Mucosa of descending colon (tissue), 3 donors: ENCODE measurements around the gene SLTM. TPM values are rescaled to one million over a fixed set of nuclear protein-coding genes. Genes with fewer than 3 reads are reported as not detected.
A peak's percentile ranks its signal among the peaks of the same experiment; 100 is the strongest.
"Not testable (repeated sequence)": the region's sequence is repeated elsewhere in the genome, so short reads cannot be mapped to it uniquely, and the experiment has no call there.

ENCODE experiments used
- ATAC-seq: fragments of 200-7000 bp; cut with Tn5 transposase; one replicate; pipeline ENCODE4 v1.9.1; 2020; ENCODE audit warnings: mild to moderate bottlenecking, moderate library complexity
- DNase-seq, 3 donors: peaks; one replicate each; pipeline ENCODE4 v3.0.0-alpha.2; 2020
- H3K36me3 ChIP-seq: fragments of 200-600 bp; one replicate; pipeline ENCODE4 v1.8.0; 2021; ENCODE audit warnings: low read depth, mild to moderate bottlenecking
- H3K4me1 ChIP-seq: fragments of 200-600 bp; one replicate; pipeline ENCODE4 v1.8.0; 2021; ENCODE audit warnings: low read depth, mild to moderate bottlenecking
- H3K4me3 ChIP-seq: fragments of 200-600 bp; one replicate; pipeline ENCODE4 v1.8.0; 2021; ENCODE audit warnings: mild to moderate bottlenecking
- H3K9me3 ChIP-seq: fragments of 200-600 bp; one replicate; pipeline ENCODE4 v1.8.0; 2021; ENCODE audit warnings: mild to moderate bottlenecking
- CTCF ChIP-seq: fragments of 200-600 bp; IDR thresholded peaks from one replicate; pipeline ENCODE4 v1.8.0; 2022; ENCODE audit warnings: antibody characterized with exemption, mild to moderate bottlenecking
- intact Hi-C, 2 donors: fragments of 100-400 bp; cut with DNase I in 1 of 2; cut with micrococcal nuclease in 1 of 2; formaldehyde crosslinking; loops; one replicate each; pipeline versions ENCODE4 v1.11.0 to v1.11.1; 2022; cut with DNase I, micrococcal nuclease
- total RNA-seq, 3 donors: library from RNA; stranded (reverse); fragmentation: NEBNext Ultra II Directional in 2 of 3; extraction: Animal tissue kit (Norgen Biotek cat#: 25700) in 2 of 3; gene quantifications; one replicate each; pipeline versions ENCODE4 v1.2.1 to v1.2.4, GENCODE V29; 2021 to 2023
- donor health status: DM: no; HTN: no; CAD: no; lungs with moderate emphysema.
- donor health status: DM: no; HTN: no; CAD: no.
- donor health status: DM: no; HTN: yes; CAD: no.

SLTM gene
- total RNA-seq, 3 donors from 2014 or later: 75.6 to 94.7 (median 82.8) TPM

- DNase-seq (no peak), ATAC-seq (no peak)
- H3K9me3 ChIP-seq: no peaks in the 10 kb centered on the region
- no peak overlapping the region for H3K4me3 ChIP-seq
- no peaks in the 10 kb centered on the region for H3K36me3 ChIP-seq
- TF ChIP-seq CTCF: no peak
- intact Hi-C loops: no loop called here
- H3K4me1 ChIP-seq: no peaks in the 10 kb centered on the region
These were observed 77.4 kb downstream of the SLTM start for GRCh38 chr15:58856086-58856485.

- ATAC-seq: no peak
- no peak for DNase-seq
- intact Hi-C loops: no loop called here
- H3K9me3 ChIP-seq: no peaks in the 10 kb centered on the region
- H3K4me3 ChIP-seq: no peak overlapping the region
- no peaks in the 10 kb centered on the region for H3K4me1 ChIP-seq
- H3K36me3 ChIP-seq: no peaks in the 10 kb centered on the region
- no peak for TF ChIP-seq CTCF
These were observed 78.9 kb downstream of the SLTM start for GRCh38 chr15:58854593-58854992.

GRCh38 chr15:58852347-58852746 is 81.1 kb downstream of the SLTM start:
- Histone ChIP-seq H3K4me1 (no peaks in the 10 kb centered on the region), H3K4me3 (no peak overlapping the region), H3K36me3 (no peaks in the 10 kb centered on the region), H3K9me3 (no peaks in the 10 kb centered on the region)
- intact Hi-C loops: no loop called here
- ATAC-seq: peak; percentile 68
- DNase-seq: no peak
- TF ChIP-seq CTCF: no peak

GRCh38 chr15:58851205-58851604 is 82.3 kb downstream of the SLTM start:
- H3K4me1 ChIP-seq, DNase-seq, H3K4me3 ChIP-seq, intact Hi-C loops, H3K9me3 ChIP-seq, ATAC-seq, H3K36me3 ChIP-seq: not testable (repeated sequence)

- no peaks in the 10 kb centered on the region for H3K36me3 ChIP-seq
- ATAC-seq: no peak
- H3K4me1 ChIP-seq: no peaks in the 10 kb centered on the region
- no peaks in the 10 kb centered on the region for H3K9me3 ChIP-seq
- no peak for TF ChIP-seq CTCF
- no peak for DNase-seq
- H3K4me3 ChIP-seq: no peak overlapping the region
- intact Hi-C loops: no loop called here
These were observed 90.6 kb downstream of the SLTM start for GRCh38 chr15:58842713-58843396.

- no peaks in the 10 kb centered on the region for H3K9me3 ChIP-seq
- H3K36me3 ChIP-seq: no peaks in the 10 kb centered on the region
- no peak for TF ChIP-seq CTCF
- no peak overlapping the region for H3K4me3 ChIP-seq
- DNase-seq: no peak
- intact Hi-C loops: no loop called here
- ATAC-seq: no peak
- no peaks in the 10 kb centered on the region for H3K4me1 ChIP-seq
These were observed 93.4 kb downstream of the SLTM start for GRCh38 chr15:58840048-58840447.
